Caco-2 (cell line): ENCODE measurements around the gene CHKA. TPM values are rescaled to one million over a fixed set of nuclear protein-coding genes. Genes with fewer than 3 reads are reported as not detected.

Experiments
- BruUV-seq: library from RNA; stranded (reverse); fragments of 400-500 nt; replicated peaks from 2 replicates; lab custom pipeline; 2021; lab: Mats Ljungman, UMichigan
- CTCF ChIA-PET: fragments of 300-600 bp; sonication (Branson Sonifier 250); formaldehyde crosslinking; loops from one replicate; lab custom pipeline; 2022; ENCODE audit warnings: antibody characterized with exemption; lab: Charles Lee
- POLR2A ChIA-PET: fragments of 300-600 bp; sonication (Branson Sonifier 250); formaldehyde crosslinking; loops from one replicate; lab custom pipeline; 2022; ENCODE audit warnings: antibody characterized with exemption; lab: Charles Lee
- DNase-seq, 2 experiments: peaks; one replicate each; pipeline versions ENCODE4 v3.0.0 to v3.0.0-alpha.2; 2020 to 2022
- H3K27me3 ChIP-seq: replicated peaks from 2 replicates; pipeline ENCODE4 v1.6.0; 2011; ENCODE audit warnings: low read length; ENCODE audit not compliant: control insufficient read depth, insufficient read depth
- H3K36me3 ChIP-seq: 2 replicates; pipeline ENCODE4 v1.5.1; 2011; ENCODE audit warnings: low read length; ENCODE audit not compliant: control insufficient read depth, insufficient read depth
- H3K4me1 ChIP-seq: fragments of 250-450 bp; sonication (Bioruptor Pico); 2 replicates; pipeline ENCODE4 v1.5.1; 2020; ENCODE audit warnings: mild to moderate bottlenecking
- H3K4me3 ChIP-seq: 2 replicates; pipeline ENCODE4 v1.5.1; 2011; ENCODE audit warnings: low read depth, mild to moderate bottlenecking, control low read depth, low read length
- H3K9me3 ChIP-seq: fragments of 250-450 bp; sonication (Bioruptor Pico); 2 replicates; pipeline ENCODE4 v1.5.1; 2020; ENCODE audit warnings: mild to moderate bottlenecking, moderate library complexity
- H3K27ac Mint-ChIP-seq: one replicate; pipeline ENCODE4 v1.8.0; 2022; ENCODE audit warnings: mixed read lengths; ENCODE audit not compliant: unreplicated experiment
- H3K27me3 Mint-ChIP-seq: one replicate; pipeline ENCODE4 v1.8.0; 2022; ENCODE audit warnings: mixed read lengths; ENCODE audit not compliant: insufficient read depth, unreplicated experiment
- H3K36me3 Mint-ChIP-seq: one replicate; pipeline ENCODE4 v1.8.0; 2022; ENCODE audit warnings: mild to moderate bottlenecking, mixed read lengths; ENCODE audit not compliant: insufficient read depth, unreplicated experiment
- H3K4me1 Mint-ChIP-seq: one replicate; pipeline ENCODE4 v1.8.0; 2022; ENCODE audit warnings: low read depth, mixed read lengths; ENCODE audit not compliant: unreplicated experiment
- H3K4me3 Mint-ChIP-seq: one replicate; pipeline ENCODE4 v1.8.0; 2022; ENCODE audit warnings: mild to moderate bottlenecking, moderate library complexity, mixed read lengths; ENCODE audit not compliant: unreplicated experiment
- H3K9me3 Mint-ChIP-seq: one replicate; pipeline ENCODE4 v1.8.0; 2022; ENCODE audit warnings: mixed read lengths; ENCODE audit not compliant: unreplicated experiment
- intact Hi-C: fragments of 100-400 bp; cut with micrococcal nuclease; formaldehyde crosslinking; loops from one replicate; pipeline ENCODE4 v1.10.0; 2022; ENCODE audit not compliant: unreplicated experiment
- total RNA-seq: library from RNA; stranded (reverse); gene quantifications from 2 replicates; pipeline ENCODE4 v1.2.3, GENCODE V29; 2022
- TF ChIP-seq, protein P1 (sequence below), 2 experiments: fragments of 200-600 bp in 1 of 2; IDR thresholded peaks; 1 replicate in 1 of 2; 2 replicates in 1 of 2; pipeline versions ENCODE4 v1.5.1 to v1.8.0; 2011 to 2022; ENCODE audit warnings: antibody characterized with exemption in 1 of 2, control low read depth in 1 of 2, inconsistent platforms in 1 of 2, low read depth in 1 of 2, low read length in 1 of 2, mild to moderate bottlenecking in 1 of 2, moderate library complexity in 1 of 2; ENCODE audit not compliant: insufficient read depth in 1 of 2, severe bottlenecking in 1 of 2, unreplicated experiment in 1 of 2

Gene CHKA
- total RNA-seq, 1 experiment from 2014 or later: 169 TPM

- intact Hi-C loops: loop anchor here (5.0 kb wide), 1 partner anchor 89 kb away; the partner anchor contains the start of gene CHKA
- Histone ChIP-seq H3K4me1 (peaks cover 21% of the 10 kb centered on the region), H3K27me3 (no peaks in the 10 kb centered on the region), H3K4me3 (no peak overlapping the region), H3K36me3 (peaks cover 4% of the 10 kb centered on the region), H3K9me3 (no peaks in the 10 kb centered on the region)
- H3K9me3 Mint-ChIP-seq: no peaks in the 10 kb centered on the region
- H3K27ac Mint-ChIP-seq: no peak overlapping the region
- POLR2A ChIA-PET: no interaction called here
- TF ChIP-seq, protein P1, sequence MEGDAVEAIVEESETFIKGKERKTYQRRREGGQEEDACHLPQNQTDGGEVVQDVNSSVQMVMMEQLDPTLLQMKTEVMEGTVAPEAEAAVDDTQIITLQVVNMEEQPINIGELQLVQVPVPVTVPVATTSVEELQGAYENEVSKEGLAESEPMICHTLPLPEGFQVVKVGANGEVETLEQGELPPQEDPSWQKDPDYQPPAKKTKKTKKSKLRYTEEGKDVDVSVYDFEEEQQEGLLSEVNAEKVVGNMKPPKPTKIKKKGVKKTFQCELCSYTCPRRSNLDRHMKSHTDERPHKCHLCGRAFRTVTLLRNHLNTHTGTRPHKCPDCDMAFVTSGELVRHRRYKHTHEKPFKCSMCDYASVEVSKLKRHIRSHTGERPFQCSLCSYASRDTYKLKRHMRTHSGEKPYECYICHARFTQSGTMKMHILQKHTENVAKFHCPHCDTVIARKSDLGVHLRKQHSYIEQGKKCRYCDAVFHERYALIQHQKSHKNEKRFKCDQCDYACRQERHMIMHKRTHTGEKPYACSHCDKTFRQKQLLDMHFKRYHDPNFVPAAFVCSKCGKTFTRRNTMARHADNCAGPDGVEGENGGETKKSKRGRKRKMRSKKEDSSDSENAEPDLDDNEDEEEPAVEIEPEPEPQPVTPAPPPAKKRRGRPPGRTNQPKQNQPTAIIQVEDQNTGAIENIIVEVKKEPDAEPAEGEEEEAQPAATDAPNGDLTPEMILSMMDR (IDR thresholded peaks at IDR 0.05; ENCODE audit: insufficient read depth in 1 of 2, low read depth in 1 of 2, low read length in 1 of 2, severe bottlenecking in 1 of 2, unreplicated experiment in 1 of 2): no peak
- CTCF ChIA-PET: interaction anchor here (0.5 to 0.6 kb wide), 2 partner anchors 71 to 265 kb away, joined by 3 to 4 read pairs; no protein-coding TSS in a partner anchor
- H3K4me1 Mint-ChIP-seq: peaks cover 25% of the 10 kb centered on the region
- no peak for DNase-seq
- peaks cover 51% of the 10 kb centered on the region for H3K36me3 Mint-ChIP-seq
- no peak overlapping the region for H3K4me3 Mint-ChIP-seq
- BruUV-seq: no TSS peak
- H3K27me3 Mint-ChIP-seq: no peaks in the 10 kb centered on the region
Observed at GRCh38 chr11:68032997-68033707, 88.0 kb downstream of the CHKA start.

GRCh38 chr11:68032003-68032402 lies 89.2 kb downstream of the CHKA start:
- H3K4me3 ChIP-seq: no peak overlapping the region
- peaks cover 13% of the 10 kb centered on the region for H3K4me1 Mint-ChIP-seq
- H3K27me3 Mint-ChIP-seq: no peaks in the 10 kb centered on the region
- H3K36me3 ChIP-seq: peaks cover 4% of the 10 kb centered on the region
- DNase-seq: no peak
- H3K9me3 Mint-ChIP-seq: no peaks in the 10 kb centered on the region
- no TSS peak for BruUV-seq
- ChIA-PET CTCF (no interaction called here), POLR2A (no interaction called here)
- H3K27me3 ChIP-seq: no peaks in the 10 kb centered on the region
- intact Hi-C loops: loop anchor here (5.0 kb wide), 1 partner anchor 90 kb away; the partner anchor contains the start of gene CHKA
- peak overlapping the region; percentile 85 for H3K4me3 Mint-ChIP-seq
- peaks cover 40% of the 10 kb centered on the region for H3K36me3 Mint-ChIP-seq
- no peaks in the 10 kb centered on the region for H3K9me3 ChIP-seq
- H3K27ac Mint-ChIP-seq: peak overlapping the region; percentile 90
- TF ChIP-seq, protein P1 (IDR thresholded peaks at IDR 0.05; ENCODE audit: insufficient read depth in 1 of 2, low read depth in 1 of 2, low read length in 1 of 2, severe bottlenecking in 1 of 2, unreplicated experiment in 1 of 2): no peak
- H3K4me1 ChIP-seq: peaks cover 13% of the 10 kb centered on the region

GRCh38 chr11:68031144-68031464 lies 90.1 kb downstream of the CHKA start:
- Histone ChIP-seq H3K27me3 (no peaks in the 10 kb centered on the region), H3K4me1 (peaks cover 13% of the 10 kb centered on the region), H3K9me3 (no peaks in the 10 kb centered on the region), H3K36me3 (peaks cover 4% of the 10 kb centered on the region), H3K4me3 (peak overlapping the region; percentile 98)
- H3K4me3 Mint-ChIP-seq: peak overlapping the region; percentile 85
- POLR2A ChIA-PET: no interaction called here
- peaks cover 12% of the 10 kb centered on the region for H3K4me1 Mint-ChIP-seq
- peak overlapping the region; percentile 90 for H3K27ac Mint-ChIP-seq
- CTCF ChIA-PET: interaction anchor here (2.0 kb wide), 1 partner anchor 21 kb away, joined by 5 read pairs; the partner anchor contains the start of gene ALDH3B1
- DNase-seq: no peak
- no peaks in the 10 kb centered on the region for H3K27me3 Mint-ChIP-seq
- H3K36me3 Mint-ChIP-seq: peaks cover 31% of the 10 kb centered on the region
- no peaks in the 10 kb centered on the region for H3K9me3 Mint-ChIP-seq
- BruUV-seq: TSS peak; percentile 40
- TF ChIP-seq, protein P1 (IDR thresholded peaks at IDR 0.05; ENCODE audit: insufficient read depth in 1 of 2, low read depth in 1 of 2, low read length in 1 of 2, severe bottlenecking in 1 of 2, unreplicated experiment in 1 of 2): no peak
- intact Hi-C loops: loop anchor here (5.0 kb wide), 1 partner anchor 91 kb away; the partner anchor contains the start of gene CHKA
